Umbilical cord (tissue), 2 donors: Measurements from ENCODE around the gene RNPS1. TPM values are rescaled to one million over a fixed set of nuclear protein-coding genes. Genes with fewer than 3 reads are reported as not detected.

ENCODE experiments used
- DNase-seq: peaks from one replicate; pipeline ENCODE4 v3.0.0-alpha.2; 2015; ENCODE audit warnings: low spot score
- total RNA-seq: library from RNA; depleted of rRNA; stranded (reverse); fragments of >200 nt; gene quantifications from one replicate; pipeline ENCODE4 v1.2.3, GENCODE V29; 2014; ENCODE audit warnings: low replicate concordance; ENCODE audit not compliant: insufficient read depth

The RNPS1 gene, protein sequence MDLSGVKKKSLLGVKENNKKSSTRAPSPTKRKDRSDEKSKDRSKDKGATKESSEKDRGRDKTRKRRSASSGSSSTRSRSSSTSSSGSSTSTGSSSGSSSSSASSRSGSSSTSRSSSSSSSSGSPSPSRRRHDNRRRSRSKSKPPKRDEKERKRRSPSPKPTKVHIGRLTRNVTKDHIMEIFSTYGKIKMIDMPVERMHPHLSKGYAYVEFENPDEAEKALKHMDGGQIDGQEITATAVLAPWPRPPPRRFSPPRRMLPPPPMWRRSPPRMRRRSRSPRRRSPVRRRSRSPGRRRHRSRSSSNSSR
- 51.3 TPM for total RNA-seq

- DNase-seq, result peak; percentile 98
These were observed at the start of gene RNPS1 for GRCh38 chr16:2267913-2268666. Gene RNPS1 (minus strand): TSS chr16:2268126. CDS start chr16:2264643, 3,483 bp downstream.

DNA sequence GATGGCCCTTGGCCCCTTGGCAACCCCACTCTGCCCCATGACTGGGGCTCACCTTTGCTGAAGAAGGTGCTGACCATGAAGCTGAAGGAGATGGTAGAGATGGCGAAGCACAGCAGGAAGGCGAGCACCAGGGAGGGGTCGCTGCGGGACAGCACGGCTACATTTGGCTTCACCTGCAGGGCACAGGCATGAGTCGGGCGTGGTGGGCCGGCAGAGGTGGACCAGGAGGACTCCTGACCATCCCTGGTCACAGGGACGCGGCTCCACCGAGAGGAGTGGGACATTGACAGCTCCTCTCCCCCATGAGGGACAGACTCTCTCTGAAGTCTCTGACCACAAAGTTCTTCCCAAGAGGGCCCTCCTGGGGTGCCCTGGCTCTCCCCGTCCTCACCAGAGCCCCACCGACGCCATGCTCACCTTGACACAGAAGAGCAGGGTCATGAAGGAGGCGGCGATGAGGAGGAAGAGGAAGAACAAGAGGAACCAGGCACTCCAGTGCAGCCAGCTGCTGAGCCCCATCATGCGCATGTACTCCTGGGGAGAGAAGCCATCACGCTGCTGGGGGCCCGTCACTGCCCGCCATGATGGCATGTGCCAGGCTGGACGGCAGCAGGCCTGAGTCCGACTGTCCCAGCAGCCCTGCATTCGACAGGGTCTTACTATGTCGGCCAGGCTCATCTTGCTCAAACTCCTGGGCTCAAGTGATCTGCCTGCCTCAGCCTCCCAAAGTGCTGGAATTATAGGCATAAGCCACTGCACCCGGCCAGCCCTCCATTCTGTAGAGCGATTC lies 49.5 kb upstream of the RNPS1 start:
- DNase-seq, result no peak

- DNase-seq, result no peak
These were observed 40.4 kb upstream of the RNPS1 start for GRCh38 chr16:2308089-2308962.

DNA sequence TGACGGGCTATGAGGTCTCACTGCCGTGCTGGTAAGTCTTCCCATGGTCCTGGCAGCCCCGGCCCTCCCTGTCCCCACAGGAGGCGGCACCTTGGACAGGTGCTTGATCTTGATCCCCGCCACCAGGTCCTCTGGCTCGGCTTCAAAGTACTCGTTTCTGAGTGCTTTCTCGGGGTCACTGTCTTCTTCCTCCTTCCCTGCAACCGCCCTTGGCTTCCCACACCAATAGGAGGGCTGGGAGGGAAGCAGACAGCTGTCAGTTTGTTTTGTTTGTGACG lies 31.9 kb upstream of the RNPS1 start:
- no peak for DNase-seq

DNA sequence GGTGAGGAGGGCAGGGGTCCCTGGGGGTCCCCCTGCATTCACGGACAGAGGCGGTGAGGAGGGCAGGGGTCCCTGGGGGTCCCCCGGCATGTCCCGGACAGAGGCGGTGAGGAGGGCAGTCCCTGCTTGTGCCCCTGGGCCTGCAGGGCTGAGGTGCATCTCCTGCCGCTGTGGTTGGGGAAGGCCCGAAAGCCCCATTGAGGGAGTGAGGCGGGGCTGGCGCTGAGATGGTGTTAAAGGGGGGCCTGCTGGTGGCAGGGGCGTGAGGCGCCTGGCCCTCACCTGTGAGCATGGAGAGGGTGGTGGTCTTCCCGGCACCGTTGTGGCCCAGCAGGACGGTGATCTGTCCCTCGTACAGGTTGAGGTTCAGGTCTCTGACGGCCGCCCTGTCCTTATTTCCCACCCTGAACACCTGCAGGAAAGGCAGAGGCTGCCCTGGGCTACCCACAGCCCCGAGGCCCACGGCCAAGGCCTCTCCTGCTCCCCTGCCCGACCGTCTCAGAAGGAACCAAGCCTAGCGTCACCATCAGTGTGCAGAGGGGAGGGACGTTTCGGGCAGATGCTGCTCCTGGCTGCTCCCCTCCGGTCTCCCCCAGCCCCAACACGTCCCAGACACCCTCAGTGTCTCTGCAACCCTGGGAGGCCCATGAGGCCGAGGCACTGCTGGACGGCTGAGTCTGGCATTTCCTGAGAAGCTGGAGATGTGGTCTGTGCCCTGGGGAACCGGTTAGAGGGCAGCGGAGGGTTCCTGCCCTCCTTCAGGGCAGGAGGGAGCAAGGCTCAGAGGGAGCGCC lies 31.4 kb upstream of the RNPS1 start:
- no peak for DNase-seq

- DNase-seq, result no peak
These were observed 30.7 kb upstream of the RNPS1 start for GRCh38 chr16:2298621-2299020.

- DNase-seq, result no peak
These were observed 29.6 kb upstream of the RNPS1 start for GRCh38 chr16:2297506-2297860.

- no peak for DNase-seq
These were observed 29.0 kb upstream of the RNPS1 start for GRCh38 chr16:2296661-2297505.

- DNase-seq, result no peak
These were observed 27.3 kb upstream of the RNPS1 start for GRCh38 chr16:2295056-2295798.

- DNase-seq, result no peak
These were observed 24.3 kb upstream of the RNPS1 start for GRCh38 chr16:2292221-2292620.

DNA sequence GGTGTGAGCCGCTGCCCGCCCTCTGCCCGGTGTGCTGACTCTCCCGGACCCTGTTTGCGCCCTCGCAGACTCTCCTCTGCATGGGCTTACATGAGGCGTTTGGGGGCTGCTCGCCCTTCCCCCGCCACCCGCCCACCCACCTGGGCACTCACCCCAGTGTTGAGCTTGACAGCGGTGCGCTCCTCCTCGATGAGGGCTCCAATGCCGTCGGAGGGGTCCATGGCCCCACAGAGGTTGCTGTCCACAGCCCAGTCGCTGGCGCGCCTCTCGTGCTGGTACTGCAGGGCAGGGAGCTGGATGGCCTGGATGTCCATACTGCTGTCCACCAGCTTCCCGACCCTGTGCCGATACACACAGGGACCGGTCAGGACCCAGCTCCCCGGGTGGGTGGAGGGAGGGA lies 21.4 kb upstream of the RNPS1 start:
- DNase-seq, result no peak

DNA sequence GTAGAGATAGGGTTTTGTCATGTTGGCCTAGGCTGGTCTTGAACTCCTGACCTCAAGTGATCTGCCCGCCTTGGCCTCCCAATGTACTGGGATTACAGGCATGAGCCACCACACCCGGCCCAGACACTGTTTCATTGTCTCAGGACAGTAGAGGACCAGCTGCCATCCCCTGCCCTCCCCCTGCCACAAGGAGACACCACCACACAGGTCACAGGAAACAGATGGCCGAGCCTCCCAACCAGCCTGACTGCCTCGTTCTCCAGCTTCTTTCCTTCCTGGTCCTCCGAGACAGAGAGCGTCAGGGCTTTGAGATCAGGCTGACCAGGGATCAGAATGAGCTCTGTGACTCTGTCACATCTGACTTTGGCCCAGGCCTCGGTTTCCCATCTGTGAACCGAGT lies 20.8 kb upstream of the RNPS1 start:
- no peak for DNase-seq

- no peak for DNase-seq
These were observed 20.1 kb upstream of the RNPS1 start for GRCh38 chr16:2287916-2288547.

- DNase-seq, result no peak
These were observed 18.6 kb upstream of the RNPS1 start for GRCh38 chr16:2286550-2286949.

DNA sequence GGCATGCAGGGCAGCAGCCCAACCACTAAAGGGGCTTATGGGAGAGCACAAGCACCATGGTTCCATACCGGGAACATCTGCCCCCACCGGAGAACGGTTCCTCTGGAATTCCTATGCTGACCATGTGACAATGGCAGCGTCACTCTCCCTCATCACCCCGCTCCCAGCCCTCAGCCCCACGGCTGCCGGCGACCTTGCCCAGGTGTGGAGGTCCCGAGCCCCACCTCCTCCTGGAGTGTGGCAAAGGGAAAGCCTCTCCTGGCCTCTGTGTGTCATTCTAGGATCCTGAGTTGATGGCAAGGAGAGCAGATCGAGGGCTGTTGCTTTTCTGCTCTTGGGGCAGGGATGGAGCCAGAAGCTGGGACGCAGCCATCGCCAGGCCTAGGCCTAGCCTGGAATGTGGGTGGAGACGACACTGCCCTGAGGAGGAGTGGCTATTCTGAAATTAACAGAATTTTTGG lies 17.8 kb upstream of the RNPS1 start:
- DNase-seq, result peak; percentile 10

- DNase-seq, result no peak
These were observed 17.1 kb upstream of the RNPS1 start for GRCh38 chr16:2284797-2285576.

DNA sequence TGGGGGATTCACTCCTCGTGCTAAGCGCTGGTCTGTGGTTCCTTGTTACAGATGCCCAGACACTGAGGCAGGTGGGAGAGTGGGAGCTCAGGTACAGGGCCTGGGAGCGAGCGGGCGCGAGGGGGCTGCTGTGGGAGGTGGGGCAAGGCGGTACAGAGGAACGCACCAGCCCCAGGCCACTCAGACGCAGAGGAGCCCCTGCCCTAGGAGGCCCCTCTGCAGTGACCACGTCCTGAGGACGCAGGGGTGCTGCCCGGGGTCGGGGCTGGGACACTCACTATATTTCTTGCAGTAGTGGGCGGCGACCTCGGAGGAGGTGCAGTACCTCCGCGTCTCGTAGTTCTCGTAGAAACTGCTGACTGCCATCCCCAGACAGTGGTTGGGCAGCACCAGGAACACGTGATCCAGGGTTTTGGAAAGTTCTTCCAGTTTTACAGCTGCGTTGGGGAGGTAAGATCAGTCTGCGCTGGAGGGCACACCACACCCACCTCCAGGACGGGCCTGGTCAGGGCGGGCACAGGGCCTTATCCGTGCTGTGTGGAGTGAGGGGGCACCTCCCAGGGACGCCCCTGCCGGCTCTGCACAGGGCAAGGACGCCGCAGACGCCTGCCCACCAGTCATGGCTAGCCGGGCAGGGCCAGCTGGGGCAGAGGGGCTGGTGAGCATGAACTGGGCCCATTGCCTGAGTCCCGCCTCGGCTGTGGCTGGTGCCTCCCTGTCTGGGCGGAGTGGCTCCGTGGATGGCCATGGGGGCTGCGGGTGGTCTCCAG lies 16.3 kb upstream of the RNPS1 start:
- no peak for DNase-seq
